Activated CD8-positive, alpha-beta T cell treated with anti-CD3 and anti-CD28 coated beads for 36 hours (primary cell): Measurements from ENCODE around the gene PTRH1. TPM values are rescaled to one million over a fixed set of nuclear protein-coding genes. Genes with fewer than 3 reads are reported as not detected.

Source experiments
- ATAC-seq: fragments of 200-7000 bp; cut with Tn5 transposase; one replicate; pipeline ENCODE4 v1.10.0; 2021; ENCODE audit warnings: mild to moderate bottlenecking, moderate library complexity
- CTCF ChIA-PET: fragments of 350-600 bp; sonication (Branson Sonifier 250); formaldehyde crosslinking; loops from one replicate; lab custom pipeline; 2021; ENCODE audit warnings: antibody characterized with exemption; lab: Charles Lee
- POLR2A ChIA-PET: fragments of 350-600 bp; sonication (Branson Sonifier 250); formaldehyde crosslinking; loops from one replicate; lab custom pipeline; 2021; ENCODE audit warnings: antibody characterized with exemption; lab: Charles Lee
- DNase-seq: peaks from one replicate; pipeline ENCODE4 v3.0.0-alpha.2; 2020
- H3K27ac Mint-ChIP-seq: one replicate; pipeline ENCODE4 v1.8.0; 2021; ENCODE audit warnings: mild to moderate bottlenecking, mixed read lengths
- H3K27me3 Mint-ChIP-seq: one replicate; pipeline ENCODE4 v1.8.0; 2021; ENCODE audit warnings: mixed read lengths
- H3K36me3 Mint-ChIP-seq: one replicate; pipeline ENCODE4 v1.8.0; 2021; ENCODE audit warnings: low read depth, mixed read lengths
- H3K4me1 Mint-ChIP-seq: one replicate; pipeline ENCODE4 v1.8.0; 2021; ENCODE audit warnings: low read depth, mixed read lengths
- H3K4me3 Mint-ChIP-seq: one replicate; pipeline ENCODE4 v1.8.0; 2021; ENCODE audit warnings: mild to moderate bottlenecking, moderate library complexity, mixed read lengths
- H3K9me3 Mint-ChIP-seq: one replicate; pipeline ENCODE4 v1.8.0; 2021; ENCODE audit warnings: mixed read lengths
- intact Hi-C: fragments of 100-400 bp; cut with micrococcal nuclease; formaldehyde crosslinking; loops from one replicate; pipeline ENCODE4 v1.10.0; 2022
- total RNA-seq, 2 experiments: library from RNA; stranded (reverse); gene quantifications; one replicate each; pipeline ENCODE4 v1.2.3, GENCODE V29; 2021
- TF ChIP-seq, protein P1 (sequence below): fragments of 200-600 bp; IDR thresholded peaks from one replicate; pipeline ENCODE4 v1.8.0; 2022; ENCODE audit warnings: antibody characterized with exemption, mild to moderate bottlenecking

Gene PTRH1
- total RNA-seq, 2 experiments from 2014 or later, result 15.9 to 16.0 TPM

DNA sequence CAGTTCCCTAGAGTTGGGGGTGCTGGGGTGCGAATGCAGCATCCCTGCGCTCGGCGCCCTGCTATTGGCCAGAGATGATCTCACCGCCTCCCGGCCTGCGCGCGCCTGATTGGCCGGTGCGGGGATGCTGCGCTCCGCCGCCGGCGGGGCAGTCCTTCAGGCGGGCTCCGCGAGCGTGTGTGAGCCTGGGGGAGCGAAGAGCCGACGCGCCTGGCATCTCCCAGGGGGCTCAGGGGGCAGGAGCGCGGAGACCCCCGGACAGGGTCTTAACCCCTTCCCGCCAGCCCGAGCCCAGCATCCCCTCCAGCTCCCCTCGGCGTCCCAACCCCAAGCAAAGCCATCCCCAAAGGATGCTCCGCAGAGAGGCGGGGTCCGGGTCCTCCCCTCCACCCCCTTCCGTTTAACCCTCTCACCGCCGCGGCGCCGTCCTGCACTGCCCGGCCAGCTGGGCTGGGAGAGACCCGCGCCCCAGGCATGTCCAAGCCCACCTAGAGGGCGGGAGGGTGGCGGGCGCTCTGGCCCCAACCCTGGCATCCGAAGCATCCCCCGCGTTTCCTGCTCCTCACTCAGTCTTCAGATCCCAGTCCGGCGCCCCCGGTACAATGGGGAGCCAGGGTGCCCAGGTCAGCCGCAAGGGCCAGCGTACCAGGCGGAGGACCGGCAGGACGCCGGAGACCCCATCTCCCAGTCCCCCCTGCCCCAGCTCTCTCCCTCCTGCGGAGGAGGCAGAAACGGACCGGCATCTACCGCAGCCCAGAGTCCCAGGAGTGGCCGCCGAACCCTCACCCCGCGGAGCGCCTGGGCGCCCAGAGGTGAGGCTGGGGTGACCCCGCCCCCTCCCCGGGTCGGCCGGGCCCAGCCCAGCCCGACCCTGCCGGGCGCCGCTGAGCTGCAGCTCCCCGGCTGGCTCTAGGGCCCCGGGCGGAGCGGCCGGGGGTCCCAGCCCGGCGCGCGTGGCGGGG is 38.9 kb upstream of the PTRH1 start:
- Mint-ChIP-seq H3K36me3 (peaks cover 14% of the 10 kb centered on the region), H3K4me1 (peaks cover 6% of the 10 kb centered on the region), H3K27me3 (no peaks in the 10 kb centered on the region), H3K27ac (no peak overlapping the region), H3K4me3 (no peak overlapping the region), H3K9me3 (no peaks in the 10 kb centered on the region)
- ATAC-seq (no peak), DNase-seq (no peak)
- TF ChIP-seq, protein P1, sequence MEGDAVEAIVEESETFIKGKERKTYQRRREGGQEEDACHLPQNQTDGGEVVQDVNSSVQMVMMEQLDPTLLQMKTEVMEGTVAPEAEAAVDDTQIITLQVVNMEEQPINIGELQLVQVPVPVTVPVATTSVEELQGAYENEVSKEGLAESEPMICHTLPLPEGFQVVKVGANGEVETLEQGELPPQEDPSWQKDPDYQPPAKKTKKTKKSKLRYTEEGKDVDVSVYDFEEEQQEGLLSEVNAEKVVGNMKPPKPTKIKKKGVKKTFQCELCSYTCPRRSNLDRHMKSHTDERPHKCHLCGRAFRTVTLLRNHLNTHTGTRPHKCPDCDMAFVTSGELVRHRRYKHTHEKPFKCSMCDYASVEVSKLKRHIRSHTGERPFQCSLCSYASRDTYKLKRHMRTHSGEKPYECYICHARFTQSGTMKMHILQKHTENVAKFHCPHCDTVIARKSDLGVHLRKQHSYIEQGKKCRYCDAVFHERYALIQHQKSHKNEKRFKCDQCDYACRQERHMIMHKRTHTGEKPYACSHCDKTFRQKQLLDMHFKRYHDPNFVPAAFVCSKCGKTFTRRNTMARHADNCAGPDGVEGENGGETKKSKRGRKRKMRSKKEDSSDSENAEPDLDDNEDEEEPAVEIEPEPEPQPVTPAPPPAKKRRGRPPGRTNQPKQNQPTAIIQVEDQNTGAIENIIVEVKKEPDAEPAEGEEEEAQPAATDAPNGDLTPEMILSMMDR, result no peak
- POLR2A ChIA-PET, result no interaction called here
- CTCF ChIA-PET, result interaction anchor here (1.1 kb wide), 1 partner anchor 17 kb away, joined by 4 read pairs; no protein-coding TSS in a partner anchor
- intact Hi-C loops, result no loop called here

GRCh38 chr9:127753622-127754021 is 38.2 kb upstream of the PTRH1 start:
- Mint-ChIP-seq H3K27me3 (no peaks in the 10 kb centered on the region), H3K9me3 (no peaks in the 10 kb centered on the region), H3K27ac (no peak overlapping the region), H3K4me3 (no peak overlapping the region), H3K36me3 (peaks cover 12% of the 10 kb centered on the region), H3K4me1 (peaks cover 3% of the 10 kb centered on the region)
- intact Hi-C loops, result no loop called here
- DNase-seq, result no peak
- TF ChIP-seq, protein P1, result no peak
- ChIA-PET CTCF (no interaction called here), POLR2A (interaction anchor here (1.2 kb wide), 1 partner anchor 12 kb away, joined by 3 read pairs; no protein-coding TSS in a partner anchor)
- no peak for ATAC-seq

- H3K4me1 Mint-ChIP-seq, result no peaks in the 10 kb centered on the region
- no peak for DNase-seq
- no peak overlapping the region for H3K4me3 Mint-ChIP-seq
- no peaks in the 10 kb centered on the region for H3K9me3 Mint-ChIP-seq
- H3K27me3 Mint-ChIP-seq, result no peaks in the 10 kb centered on the region
- ChIA-PET CTCF (no interaction called here), POLR2A (interaction anchor here (1.2 kb wide), 1 partner anchor 13 kb away, joined by 3 read pairs; no protein-coding TSS in a partner anchor)
- no peak for ATAC-seq
- TF ChIP-seq, protein P1, result no peak
- H3K36me3 Mint-ChIP-seq, result peaks cover 11% of the 10 kb centered on the region
- intact Hi-C loops, result no loop called here
- H3K27ac Mint-ChIP-seq, result no peak overlapping the region
Observed at GRCh38 chr9:127753148-127753547, 37.7 kb upstream of the PTRH1 start.

GRCh38 chr9:127751269-127752054 is 36.0 kb upstream of the PTRH1 start:
- no peaks in the 10 kb centered on the region for H3K9me3 Mint-ChIP-seq
- H3K4me1 Mint-ChIP-seq, result peaks cover 11% of the 10 kb centered on the region
- ATAC-seq, result no peak
- ChIA-PET POLR2A (no interaction called here), CTCF (interaction anchor here (1.0 kb wide), 1 partner anchor 17 kb away, joined by 3 read pairs; the partner anchor contains the start of gene TOR2A)
- TF ChIP-seq, protein P1, result no peak
- H3K4me3 Mint-ChIP-seq, result no peak overlapping the region
- peaks cover 14% of the 10 kb centered on the region for H3K36me3 Mint-ChIP-seq
- DNase-seq, result peak; percentile 33
- intact Hi-C loops, result no loop called here
- no peak overlapping the region for H3K27ac Mint-ChIP-seq
- H3K27me3 Mint-ChIP-seq, result no peaks in the 10 kb centered on the region
